SK-N-SH treated with all-trans-retinoic acid at 6 μM for 48 hours (cell line): ENCODE results near the gene DSCAM.
A peak's percentile ranks its signal among the peaks of the same experiment; 100 is the strongest.

Experiments used
- ATAC-seq: fragments of 200-7000 bp; cut with Tn5 transposase; 3 replicates; pipeline ENCODE4 v1.9.1; 2020; ENCODE audit warnings: mild to moderate bottlenecking, moderate library complexity
- ARNTL ChIP-seq: fragments of 450-650 bp; formaldehyde crosslinking; IDR thresholded peaks from 2 replicates; pipeline ENCODE4 v1.5.0; 2020; ENCODE audit warnings: low read depth, mild to moderate bottlenecking, moderate library complexity, borderline replicate concordance
- CSDC2 ChIP-seq: fragments of 250-450 bp; sonication (Bioruptor Pico); IDR thresholded peaks from 2 replicates; pipeline ENCODE4 v1.5.0; 2020; ENCODE audit warnings: mild to moderate bottlenecking, moderate library complexity
- ESRRG ChIP-seq: fragments of 250-450 bp; sonication (Bioruptor Pico); IDR thresholded peaks from 2 replicates; pipeline ENCODE4 v1.6.1; 2021; ENCODE audit warnings: mild to moderate bottlenecking
- GLIS3 ChIP-seq: fragments of 250-450 bp; sonication (Bioruptor Pico); IDR thresholded peaks from 2 replicates; pipeline ENCODE4 v1.5.0; 2020; ENCODE audit warnings: mild to moderate bottlenecking, moderate library complexity
- ISL1 ChIP-seq: fragments of 250-450 bp; sonication (Bioruptor Pico); IDR thresholded peaks from 2 replicates; pipeline ENCODE4 v2.1.2; 2022; ENCODE audit warnings: mild to moderate bottlenecking, moderate library complexity
- OSR1 ChIP-seq: fragments of 250-450 bp; sonication (Bioruptor Pico); IDR thresholded peaks from 2 replicates; pipeline ENCODE4 v1.8.0; 2022; ENCODE audit warnings: moderate library complexity, mild to moderate bottlenecking, inconsistent platforms
- PPARA ChIP-seq: fragments of 250-450 bp; sonication (Bioruptor Pico); IDR thresholded peaks from 2 replicates; pipeline ENCODE4 v1.5.0; 2020; ENCODE audit warnings: mild to moderate bottlenecking, borderline replicate concordance
- RARB ChIP-seq: fragments of 250-450 bp; sonication (Bioruptor Pico); IDR thresholded peaks from 2 replicates; pipeline ENCODE4 v1.8.0; 2021; ENCODE audit warnings: mild to moderate bottlenecking, moderate library complexity
- SNAI2 ChIP-seq: fragments of 250-450 bp; sonication (Bioruptor Pico); IDR thresholded peaks from 2 replicates; pipeline ENCODE4 v1.5.0; 2020; ENCODE audit warnings: mild to moderate bottlenecking, moderate library complexity
- TCF4 ChIP-seq: fragments of 250-450 bp; sonication (Bioruptor Pico); IDR thresholded peaks from 2 replicates; pipeline ENCODE4 v1.8.0; 2021; ENCODE audit warnings: mild to moderate bottlenecking, moderate library complexity, borderline replicate concordance
- TOX ChIP-seq: fragments of 250-450 bp; sonication (Bioruptor Pico); IDR thresholded peaks from 2 replicates; pipeline ENCODE4 v1.8.0; 2021; ENCODE audit warnings: mild to moderate bottlenecking, moderate library complexity, borderline replicate concordance
- ZFP3 ChIP-seq: fragments of 250-450 bp; sonication (Bioruptor Pico); IDR thresholded peaks from 2 replicates; pipeline ENCODE4 v1.5.0; 2020; ENCODE audit warnings: mild to moderate bottlenecking, moderate library complexity
- ZFP30 ChIP-seq: fragments of 450-650 bp; formaldehyde crosslinking; IDR thresholded peaks from 2 replicates; pipeline ENCODE4 v1.5.0; 2022; ENCODE audit warnings: mild to moderate bottlenecking, moderate library complexity
- ZNF565 ChIP-seq: fragments of 450-650 bp; formaldehyde crosslinking; conservative IDR thresholded peaks from 2 replicates; pipeline ENCODE4 v1.5.0; 2020; ENCODE audit warnings: low read depth, mild to moderate bottlenecking, moderate library complexity
- ZNF70 ChIP-seq: fragments of 450-650 bp; formaldehyde crosslinking; IDR thresholded peaks from 2 replicates; pipeline ENCODE4 v1.5.0; 2020; ENCODE audit warnings: mild to moderate bottlenecking, moderate library complexity
- TF ChIP-seq, protein P1 (sequence below): fragments of 250-450 bp; sonication (Bioruptor Pico); IDR thresholded peaks from 2 replicates; pipeline ENCODE4 v1.5.1; 2020; ENCODE audit warnings: low read depth, mild to moderate bottlenecking, moderate library complexity
- TF ChIP-seq, protein P2 (sequence below): fragments of 250-450 bp; sonication (Bioruptor Pico); IDR thresholded peaks from 2 replicates; pipeline ENCODE4 v1.5.1; 2021; ENCODE audit warnings: mild to moderate bottlenecking, moderate library complexity
- TF ChIP-seq, protein P3 (sequence below): fragments of 250-450 bp; sonication (Bioruptor Pico); IDR thresholded peaks from 2 replicates; pipeline ENCODE4 v1.8.0; 2021; ENCODE audit warnings: low read depth, mild to moderate bottlenecking, moderate library complexity, borderline replicate concordance
- TF ChIP-seq, protein P4 (sequence below): fragments of 250-450 bp; sonication (Bioruptor Pico); IDR thresholded peaks from 2 replicates; pipeline ENCODE4 v1.5.0; 2020; ENCODE audit warnings: mild to moderate bottlenecking, moderate library complexity

The DSCAM gene

DNA sequence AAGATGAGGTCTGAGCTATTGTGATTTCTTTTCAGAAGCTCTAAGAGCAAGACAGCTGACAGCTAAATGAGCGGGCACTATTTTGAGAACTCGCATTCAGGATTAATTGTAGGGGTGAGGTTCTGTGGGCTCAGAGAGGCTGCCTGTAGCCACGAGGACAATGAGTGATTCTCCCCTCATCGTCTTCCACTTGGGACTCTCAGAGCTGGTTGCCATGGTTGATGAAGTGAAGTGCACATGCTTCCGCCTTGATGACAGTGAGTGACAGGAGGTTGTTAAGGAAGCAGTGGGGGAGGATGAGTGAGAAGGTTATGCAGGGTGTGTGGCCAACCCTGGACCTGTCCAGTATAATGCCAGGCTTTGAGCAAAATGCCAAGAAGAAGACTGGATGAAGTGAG, 638.0 kb downstream of the DSCAM start:
- TF ChIP-seq ARNTL, result no peak
- TF ChIP-seq, protein P1, sequence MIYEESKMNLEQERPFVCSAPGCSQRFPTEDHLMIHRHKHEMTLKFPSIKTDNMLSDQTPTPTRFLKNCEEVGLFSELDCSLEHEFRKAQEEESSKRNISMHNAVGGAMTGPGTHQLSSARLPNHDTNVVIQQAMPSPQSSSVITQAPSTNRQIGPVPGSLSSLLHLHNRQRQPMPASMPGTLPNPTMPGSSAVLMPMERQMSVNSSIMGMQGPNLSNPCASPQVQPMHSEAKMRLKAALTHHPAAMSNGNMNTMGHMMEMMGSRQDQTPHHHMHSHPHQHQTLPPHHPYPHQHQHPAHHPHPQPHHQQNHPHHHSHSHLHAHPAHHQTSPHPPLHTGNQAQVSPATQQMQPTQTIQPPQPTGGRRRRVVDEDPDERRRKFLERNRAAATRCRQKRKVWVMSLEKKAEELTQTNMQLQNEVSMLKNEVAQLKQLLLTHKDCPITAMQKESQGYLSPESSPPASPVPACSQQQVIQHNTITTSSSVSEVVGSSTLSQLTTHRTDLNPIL (CRISPR knock-in tag), result no peak
- TF ChIP-seq ZFP30 (CRISPR knock-in tag), result no peak
- no peak for TF ChIP-seq TCF4 (CRISPR knock-in tag)
- TF ChIP-seq, protein P2, sequence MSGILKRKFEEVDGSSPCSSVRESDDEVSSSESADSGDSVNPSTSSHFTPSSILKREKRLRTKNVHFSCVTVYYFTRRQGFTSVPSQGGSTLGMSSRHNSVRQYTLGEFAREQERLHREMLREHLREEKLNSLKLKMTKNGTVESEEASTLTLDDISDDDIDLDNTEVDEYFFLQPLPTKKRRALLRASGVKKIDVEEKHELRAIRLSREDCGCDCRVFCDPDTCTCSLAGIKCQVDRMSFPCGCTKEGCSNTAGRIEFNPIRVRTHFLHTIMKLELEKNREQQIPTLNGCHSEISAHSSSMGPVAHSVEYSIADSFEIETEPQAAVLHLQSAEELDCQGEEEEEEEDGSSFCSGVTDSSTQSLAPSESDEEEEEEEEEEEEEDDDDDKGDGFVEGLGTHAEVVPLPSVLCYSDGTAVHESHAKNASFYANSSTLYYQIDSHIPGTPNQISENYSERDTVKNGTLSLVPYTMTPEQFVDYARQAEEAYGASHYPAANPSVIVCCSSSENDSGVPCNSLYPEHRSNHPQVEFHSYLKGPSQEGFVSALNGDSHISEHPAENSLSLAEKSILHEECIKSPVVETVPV (CRISPR knock-in tag), result no peak
- no peak for TF ChIP-seq ZFP3 (CRISPR knock-in tag)
- TF ChIP-seq, all 23 proteins: peak for 0
- no peak for ATAC-seq

DNA sequence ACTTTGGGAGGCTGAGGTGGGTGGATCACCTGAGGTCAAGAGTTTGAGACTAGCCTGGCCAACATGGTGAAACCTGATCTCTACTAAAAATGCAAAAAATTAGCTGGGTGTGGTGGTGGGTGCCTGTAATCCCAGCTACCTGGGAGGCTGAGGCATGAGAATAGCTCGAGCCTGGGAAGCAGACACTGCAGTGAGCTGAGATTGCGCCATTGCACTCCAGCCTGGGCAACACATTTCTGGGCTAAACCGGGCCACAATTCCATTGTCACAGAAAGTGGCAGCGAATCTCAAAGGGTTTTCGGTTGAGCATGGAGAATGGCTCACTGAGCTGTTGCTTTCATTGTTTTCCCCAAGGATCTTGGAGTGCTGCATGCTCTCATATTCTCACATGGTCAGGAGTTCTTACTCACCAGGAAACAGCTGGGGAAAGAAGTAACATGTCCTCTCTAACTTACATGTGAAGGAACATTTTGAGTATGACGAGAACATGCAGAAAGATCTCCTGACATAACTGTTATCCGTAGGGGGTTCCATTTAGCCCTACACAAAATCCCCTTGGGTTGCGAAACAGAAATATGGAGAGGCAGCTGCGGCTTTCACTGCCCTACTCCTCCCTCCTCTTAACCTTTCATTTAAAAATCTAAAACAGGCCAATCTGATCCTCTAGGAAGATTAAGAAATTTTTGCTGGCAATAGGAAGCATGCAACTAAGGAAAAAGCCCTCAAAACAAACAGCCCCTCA, 638.6 kb downstream of the DSCAM start:
- no peak for TF ChIP-seq SNAI2
- TF ChIP-seq CSDC2 (CRISPR knock-in tag), result no peak
- TF ChIP-seq ZFP30 (CRISPR knock-in tag), result no peak
- TF ChIP-seq, protein P1 (CRISPR knock-in tag), result no peak
- no peak for TF ChIP-seq ZNF70
- no peak for TF ChIP-seq GLIS3 (CRISPR knock-in tag)
- TF ChIP-seq ISL1 (CRISPR knock-in tag), result no peak
- TF ChIP-seq PPARA, result no peak
- no peak for TF ChIP-seq TOX (CRISPR knock-in tag)
- no peak for ATAC-seq

DNA sequence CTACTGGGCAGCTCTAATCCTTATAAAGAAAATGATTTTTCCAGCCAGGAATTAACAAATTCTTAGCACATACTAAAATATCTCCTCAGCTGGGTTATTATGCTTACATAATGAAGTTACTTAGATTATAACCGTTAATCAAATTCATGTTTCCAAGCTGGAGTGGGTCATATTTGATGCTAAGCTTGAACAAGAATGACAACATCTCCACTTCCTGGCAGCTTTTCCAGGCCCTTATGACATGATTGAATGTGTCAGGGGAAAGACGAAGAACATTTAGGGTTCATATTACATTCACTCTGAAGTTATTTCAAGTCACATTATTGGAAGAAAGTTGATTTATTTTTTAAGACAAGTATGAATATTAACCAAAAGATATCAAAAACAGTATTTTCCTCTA, 646.0 kb downstream of the DSCAM start:
- ATAC-seq, result no peak
- TF ChIP-seq RARB (CRISPR knock-in tag), result no peak
- TF ChIP-seq, protein P3, sequence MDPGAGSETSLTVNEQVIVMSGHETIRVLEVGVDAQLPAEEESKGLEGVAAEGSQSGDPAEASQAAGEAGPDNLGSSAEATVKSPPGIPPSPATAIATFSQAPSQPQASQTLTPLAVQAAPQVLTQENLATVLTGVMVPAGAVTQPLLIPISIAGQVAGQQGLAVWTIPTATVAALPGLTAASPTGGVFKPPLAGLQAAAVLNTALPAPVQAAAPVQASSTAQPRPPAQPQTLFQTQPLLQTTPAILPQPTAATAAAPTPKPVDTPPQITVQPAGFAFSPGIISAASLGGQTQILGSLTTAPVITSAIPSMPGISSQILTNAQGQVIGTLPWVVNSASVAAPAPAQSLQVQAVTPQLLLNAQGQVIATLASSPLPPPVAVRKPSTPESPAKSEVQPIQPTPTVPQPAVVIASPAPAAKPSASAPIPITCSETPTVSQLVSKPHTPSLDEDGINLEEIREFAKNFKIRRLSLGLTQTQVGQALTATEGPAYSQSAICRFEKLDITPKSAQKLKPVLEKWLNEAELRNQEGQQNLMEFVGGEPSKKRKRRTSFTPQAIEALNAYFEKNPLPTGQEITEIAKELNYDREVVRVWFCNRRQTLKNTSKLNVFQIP (CRISPR knock-in tag), result no peak
- no peak for TF ChIP-seq SNAI2
- TF ChIP-seq TCF4 (CRISPR knock-in tag), result 0 out of 2 replicates have a peak, but pooled peaks have one; percentile 30
- TF ChIP-seq, protein P4, sequence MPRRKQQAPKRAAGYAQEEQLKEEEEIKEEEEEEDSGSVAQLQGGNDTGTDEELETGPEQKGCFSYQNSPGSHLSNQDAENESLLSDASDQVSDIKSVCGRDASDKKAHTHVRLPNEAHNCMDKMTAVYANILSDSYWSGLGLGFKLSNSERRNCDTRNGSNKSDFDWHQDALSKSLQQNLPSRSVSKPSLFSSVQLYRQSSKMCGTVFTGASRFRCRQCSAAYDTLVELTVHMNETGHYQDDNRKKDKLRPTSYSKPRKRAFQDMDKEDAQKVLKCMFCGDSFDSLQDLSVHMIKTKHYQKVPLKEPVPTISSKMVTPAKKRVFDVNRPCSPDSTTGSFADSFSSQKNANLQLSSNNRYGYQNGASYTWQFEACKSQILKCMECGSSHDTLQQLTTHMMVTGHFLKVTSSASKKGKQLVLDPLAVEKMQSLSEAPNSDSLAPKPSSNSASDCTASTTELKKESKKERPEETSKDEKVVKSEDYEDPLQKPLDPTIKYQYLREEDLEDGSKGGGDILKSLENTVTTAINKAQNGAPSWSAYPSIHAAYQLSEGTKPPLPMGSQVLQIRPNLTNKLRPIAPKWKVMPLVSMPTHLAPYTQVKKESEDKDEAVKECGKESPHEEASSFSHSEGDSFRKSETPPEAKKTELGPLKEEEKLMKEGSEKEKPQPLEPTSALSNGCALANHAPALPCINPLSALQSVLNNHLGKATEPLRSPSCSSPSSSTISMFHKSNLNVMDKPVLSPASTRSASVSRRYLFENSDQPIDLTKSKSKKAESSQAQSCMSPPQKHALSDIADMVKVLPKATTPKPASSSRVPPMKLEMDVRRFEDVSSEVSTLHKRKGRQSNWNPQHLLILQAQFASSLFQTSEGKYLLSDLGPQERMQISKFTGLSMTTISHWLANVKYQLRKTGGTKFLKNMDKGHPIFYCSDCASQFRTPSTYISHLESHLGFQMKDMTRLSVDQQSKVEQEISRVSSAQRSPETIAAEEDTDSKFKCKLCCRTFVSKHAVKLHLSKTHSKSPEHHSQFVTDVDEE (CRISPR knock-in tag), result 0 out of 2 replicates have a peak, but pooled peaks have one; percentile 34
- no peak for TF ChIP-seq OSR1 (CRISPR knock-in tag)
- TF ChIP-seq ISL1 (CRISPR knock-in tag), result no peak
- TF ChIP-seq ZFP3 (CRISPR knock-in tag), result no peak
- TF ChIP-seq, all 23 proteins: peak for 2

DNA sequence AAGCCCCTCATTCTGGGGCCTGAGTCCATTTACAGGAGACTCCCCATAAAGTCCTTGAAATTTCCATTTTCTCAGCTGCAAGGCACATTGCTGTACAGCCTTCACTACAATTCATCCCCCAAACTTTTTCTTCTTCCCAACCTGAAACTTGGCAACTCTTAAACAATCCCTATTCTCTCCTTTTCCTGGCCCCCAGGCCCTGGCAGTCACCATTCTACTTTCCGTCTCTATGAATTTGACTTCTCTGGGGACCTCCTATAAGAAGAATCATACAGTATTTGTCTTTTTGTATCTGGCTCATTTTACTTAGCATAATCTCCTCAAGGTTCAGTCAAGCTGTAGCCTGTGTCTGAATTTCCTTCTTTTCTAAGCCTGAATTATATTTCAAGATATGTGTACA, 646.8 kb downstream of the DSCAM start:
- ATAC-seq, result no peak
- TF ChIP-seq GLIS3 (CRISPR knock-in tag) (no peak), RARB (CRISPR knock-in tag) (no peak), ESRRG (no peak), TCF4 (CRISPR knock-in tag) (no peak), ZNF70 (no peak), ZNF565 (CRISPR knock-in tag) (no peak), PPARA (no peak), ARNTL (no peak), ZFP30 (CRISPR knock-in tag) (no peak)
- TF ChIP-seq, protein P1 (CRISPR knock-in tag), result no peak
- TF ChIP-seq, protein P4 (CRISPR knock-in tag), result no peak
- TF ChIP-seq, protein P3 (CRISPR knock-in tag), result no peak
